GM21576 (cell line): Measurements from ENCODE around the gene CHAC1.
"Not testable (repeated sequence)": the region's sequence is repeated elsewhere in the genome, so short reads cannot be mapped to it uniquely, and the experiment has no call there.

ENCODE experiments used
- ATAC-seq: cut with Tn5 transposase; IDR thresholded peaks from one replicate; pipeline ENCODE4 v1.9.1; 2021; ENCODE audit warnings: mild to moderate bottlenecking, moderate library complexity; ENCODE audit not compliant: unreplicated experiment

The CHAC1 gene

DNA sequence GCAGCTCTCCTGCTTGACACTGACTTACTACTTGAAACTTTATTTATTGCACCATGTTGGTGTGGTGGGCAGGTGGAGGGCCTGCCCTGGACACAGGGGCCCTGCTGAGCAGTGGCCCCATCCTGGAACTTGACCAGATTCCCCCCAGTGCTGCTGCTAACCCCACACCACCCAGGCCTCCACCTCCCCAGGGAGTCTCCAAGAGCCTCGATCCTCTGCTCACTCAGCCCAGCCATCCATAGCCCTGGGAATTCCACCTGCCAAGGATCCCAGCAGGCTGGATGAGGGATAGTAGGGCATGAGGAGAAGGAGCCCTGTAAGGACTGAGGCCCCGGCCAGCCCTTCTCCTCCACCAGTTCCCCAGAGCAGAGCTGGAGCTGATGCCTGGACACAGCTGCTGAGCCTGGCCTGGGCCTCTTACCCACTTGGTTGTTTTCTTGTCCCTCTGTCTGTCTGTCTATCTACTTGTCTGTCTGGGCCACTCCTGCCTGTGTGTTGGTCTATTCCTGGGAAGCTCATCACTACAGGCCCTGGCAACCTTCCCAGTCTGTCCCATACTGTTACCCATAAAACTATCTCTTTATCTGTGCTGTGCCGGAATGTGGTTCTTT is 2.8 kb downstream of the CHAC1 start:
- ATAC-seq, result no peak

DNA sequence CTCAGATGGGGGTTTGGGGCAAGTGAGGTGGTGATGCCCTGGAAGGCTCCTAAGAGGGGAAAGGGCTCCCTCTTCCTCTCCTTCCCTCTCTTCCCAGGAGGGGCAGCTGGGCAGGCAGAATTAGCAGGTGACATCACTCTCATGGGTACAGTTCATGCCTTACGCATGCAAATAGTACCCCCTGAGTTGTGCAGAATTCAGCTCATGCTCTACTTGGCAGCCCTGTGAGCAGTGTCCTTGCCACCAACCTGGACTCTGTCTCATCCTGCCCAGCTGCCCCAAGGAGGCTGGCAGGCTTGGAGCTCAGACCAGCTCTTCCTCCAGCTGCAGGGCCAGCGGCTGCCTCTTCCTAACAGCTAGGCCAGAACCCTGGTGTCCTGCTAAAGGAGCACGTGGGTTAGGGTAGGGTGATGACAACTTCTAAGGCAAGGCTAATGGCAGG is 3.3 kb downstream of the CHAC1 start:
- no peak for ATAC-seq

DNA sequence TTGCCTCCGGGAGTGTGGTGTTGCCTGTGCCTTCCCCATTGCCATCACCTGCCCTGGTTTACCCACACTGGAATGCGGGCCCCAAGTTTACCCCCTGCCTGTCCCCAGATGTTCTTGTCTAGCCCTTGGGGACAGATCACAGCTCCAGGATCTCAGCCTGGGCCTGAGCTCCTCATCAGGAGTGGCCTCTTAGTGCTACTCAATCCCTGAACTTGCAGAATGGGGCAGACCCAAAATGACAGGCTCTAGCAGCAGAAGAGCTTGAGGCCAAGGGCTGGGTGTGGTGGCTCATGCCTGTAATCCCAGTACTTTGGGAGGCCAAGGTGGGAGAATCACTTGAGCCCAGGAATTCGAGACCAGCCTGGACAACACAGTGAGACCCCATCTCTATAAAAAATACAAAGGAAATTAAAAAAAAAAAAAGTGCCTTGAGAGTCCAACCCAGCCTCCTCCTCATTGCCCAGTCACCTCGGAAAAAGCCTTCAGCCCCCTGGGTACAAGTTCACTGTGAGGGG is 3.8 kb downstream of the CHAC1 start:
- ATAC-seq, result no peak

DNA sequence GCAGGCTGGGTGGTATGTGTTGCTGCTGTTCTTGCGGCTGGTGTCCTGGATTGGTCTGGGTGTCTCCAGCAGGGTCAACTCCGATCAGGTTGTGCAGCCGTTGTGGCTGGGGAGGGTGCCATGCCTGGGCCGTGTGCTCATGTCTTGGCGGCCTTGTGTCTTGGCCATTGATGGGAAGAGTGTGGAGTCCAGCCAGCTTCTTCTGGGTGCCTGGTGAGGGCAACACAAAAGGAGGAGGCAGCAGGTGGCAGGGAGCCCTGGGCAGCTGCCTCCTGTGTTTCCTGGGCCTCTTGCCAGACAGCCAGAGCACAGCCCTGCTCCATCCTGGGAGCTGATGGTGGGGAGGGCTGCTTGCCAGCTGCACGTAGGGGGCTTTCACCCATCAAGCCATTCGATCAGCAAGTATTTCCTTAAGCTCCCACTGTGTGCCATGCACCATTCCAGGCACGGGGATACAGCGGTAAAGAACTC is 4.3 kb downstream of the CHAC1 start:
- no peak for ATAC-seq

DNA sequence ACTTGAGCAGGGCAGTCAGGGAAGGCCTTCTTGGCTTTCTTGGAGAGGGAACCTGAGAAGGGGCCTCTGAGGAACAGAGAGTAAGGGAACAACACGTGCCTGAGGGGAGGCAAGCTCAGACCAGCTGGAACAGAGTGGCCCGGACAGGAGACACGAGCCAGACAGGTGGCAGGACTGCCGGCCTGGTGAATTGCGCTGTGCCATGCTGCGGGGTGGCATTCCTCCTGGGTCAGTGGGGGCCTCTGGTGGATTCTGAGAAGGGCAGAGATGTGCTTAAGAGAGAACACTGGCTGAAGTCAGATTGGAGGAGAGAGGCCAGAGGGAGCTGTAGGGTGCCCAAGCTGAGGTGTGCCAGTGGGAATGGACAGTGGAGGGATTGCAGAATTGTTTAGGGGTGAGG is 4.9 kb downstream of the CHAC1 start:
- ATAC-seq, result no peak

DNA sequence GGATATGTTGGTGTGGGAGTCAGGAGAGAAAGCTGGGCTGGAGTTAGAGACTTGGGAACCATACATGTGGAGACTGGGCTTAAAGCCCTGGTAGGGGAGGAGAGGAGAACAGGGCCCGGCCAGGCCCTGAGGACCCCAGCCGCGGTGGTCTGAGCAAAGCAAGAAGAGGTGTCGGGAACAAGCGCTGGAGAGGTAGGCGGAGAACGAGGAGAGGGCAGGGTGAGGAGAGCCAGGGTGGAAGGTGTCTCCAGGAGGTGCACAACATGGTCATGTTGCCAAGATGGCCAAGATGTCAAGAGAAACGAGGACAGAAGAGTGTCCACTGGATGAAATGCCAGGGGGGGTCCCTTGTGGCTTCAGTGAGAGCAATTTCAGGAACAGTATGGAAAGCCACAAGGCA is 5.5 kb downstream of the CHAC1 start:
- no peak for ATAC-seq

DNA sequence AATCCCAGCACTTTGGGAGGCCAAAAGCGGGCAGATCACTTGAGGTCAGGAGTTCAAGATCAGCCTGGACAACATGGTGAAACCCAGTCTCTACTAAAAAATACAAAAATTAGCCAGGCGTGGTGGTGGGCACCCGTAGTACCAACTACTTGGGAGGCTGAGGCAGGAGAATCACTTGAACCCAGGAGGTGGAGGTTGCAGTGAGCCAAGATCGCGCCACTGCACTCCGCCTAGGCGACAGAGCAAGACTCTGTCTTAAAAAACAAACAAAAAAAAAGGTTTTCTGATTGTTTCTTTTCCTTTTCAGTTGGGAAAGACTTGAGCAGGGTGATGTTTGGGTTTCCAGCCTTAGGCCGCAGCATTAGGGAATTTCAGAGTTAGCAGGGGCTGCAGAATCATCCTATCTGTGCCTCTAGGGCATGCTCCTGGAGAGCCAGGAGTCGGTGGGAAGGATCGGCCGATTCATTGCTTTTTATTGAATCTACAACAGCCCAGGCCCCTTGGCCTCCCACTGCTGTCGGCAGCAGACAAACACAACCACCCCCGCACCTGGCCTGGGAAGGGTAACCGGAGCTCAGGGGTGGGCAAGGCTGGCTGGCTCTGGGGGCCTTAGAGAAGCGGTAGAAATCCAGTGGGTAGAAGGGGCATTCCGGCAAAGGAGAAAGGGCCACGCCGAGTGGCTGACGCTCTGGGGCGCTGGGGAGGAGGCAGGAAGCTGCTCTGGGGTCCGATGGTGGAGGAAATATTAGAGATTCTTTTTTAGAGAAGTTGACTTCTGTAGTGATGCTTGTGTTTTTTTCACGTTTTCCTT is 6.3 kb downstream of the CHAC1 start:
- no peak for ATAC-seq

DNA sequence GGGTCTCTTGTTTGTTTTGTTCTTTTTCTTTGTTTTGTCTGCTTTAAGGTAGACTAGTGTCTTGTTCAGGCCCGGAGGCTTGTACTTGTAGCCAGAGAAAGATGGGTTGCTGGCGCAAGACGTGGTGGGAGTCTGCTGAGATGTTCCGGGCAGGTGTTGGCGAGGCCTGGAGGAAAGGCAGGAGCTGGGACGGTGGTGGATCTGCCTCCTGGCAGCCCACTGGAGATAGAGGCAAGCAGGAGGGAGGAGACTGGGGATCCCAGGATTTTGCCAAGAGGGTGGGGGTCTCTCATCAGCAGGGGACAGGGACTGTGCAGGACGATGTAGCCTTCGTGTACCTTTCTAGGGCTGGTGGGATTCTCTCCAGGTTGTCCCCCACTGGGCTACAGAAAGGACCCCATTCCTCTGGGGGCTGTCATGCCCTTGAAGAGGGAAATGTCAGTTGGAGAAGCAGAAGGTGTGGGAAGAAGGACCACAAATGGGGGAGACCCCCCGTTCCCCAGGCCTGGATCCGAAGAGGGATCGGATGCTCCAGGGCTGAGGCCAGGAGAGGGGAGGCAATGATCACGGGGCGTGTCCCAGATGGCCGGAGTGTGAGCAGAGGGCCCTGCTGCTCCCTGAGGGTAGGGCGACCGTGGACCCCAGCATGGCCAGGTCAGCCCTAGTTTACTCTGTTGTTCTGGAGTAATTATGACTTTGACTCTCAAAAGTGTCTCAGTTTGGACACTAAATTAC is 7.0 kb downstream of the CHAC1 start:
- no peak for ATAC-seq

DNA sequence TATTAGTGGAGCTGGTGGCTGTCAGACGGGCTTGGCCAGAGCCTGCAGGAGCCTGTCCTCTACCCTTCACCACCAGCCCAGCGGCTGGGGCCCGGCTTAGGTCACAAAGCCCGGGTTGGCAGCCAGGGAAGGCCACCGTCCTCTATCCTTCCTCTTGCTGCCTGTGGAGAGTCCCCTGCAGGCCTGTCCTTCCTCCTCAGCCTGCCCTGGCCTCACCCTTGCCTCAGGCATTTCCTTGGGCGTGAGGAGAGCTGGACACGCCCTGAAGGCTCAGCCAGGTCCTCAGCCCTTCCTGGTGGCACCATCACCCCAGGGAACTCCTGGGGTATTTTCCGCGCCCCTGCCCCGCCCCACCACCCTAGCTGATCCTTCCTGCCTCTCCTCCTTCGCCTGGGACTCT is 7.7 kb downstream of the CHAC1 start:
- ATAC-seq, result no peak

DNA sequence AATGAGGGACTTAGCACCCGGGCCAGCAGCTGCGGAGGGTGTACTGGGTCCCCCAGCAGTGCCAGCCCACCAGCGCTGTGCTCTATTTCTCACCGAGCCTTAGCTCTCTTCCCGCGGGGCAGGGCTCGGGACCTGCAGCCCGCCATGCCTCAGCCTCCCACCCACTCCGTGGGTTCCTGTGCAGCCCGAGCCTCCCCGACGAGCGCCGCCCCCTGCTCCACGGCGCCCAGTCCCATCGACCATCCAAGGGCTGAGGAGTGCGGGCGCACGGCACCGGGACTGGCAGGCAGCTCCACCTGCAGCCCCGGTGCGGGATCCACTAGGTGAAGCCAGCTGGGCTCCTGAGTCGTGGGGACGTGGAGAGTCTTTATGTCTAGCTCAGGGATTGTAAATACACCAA is 8.5 kb downstream of the CHAC1 start:
- ATAC-seq, result not testable (repeated sequence)

DNA sequence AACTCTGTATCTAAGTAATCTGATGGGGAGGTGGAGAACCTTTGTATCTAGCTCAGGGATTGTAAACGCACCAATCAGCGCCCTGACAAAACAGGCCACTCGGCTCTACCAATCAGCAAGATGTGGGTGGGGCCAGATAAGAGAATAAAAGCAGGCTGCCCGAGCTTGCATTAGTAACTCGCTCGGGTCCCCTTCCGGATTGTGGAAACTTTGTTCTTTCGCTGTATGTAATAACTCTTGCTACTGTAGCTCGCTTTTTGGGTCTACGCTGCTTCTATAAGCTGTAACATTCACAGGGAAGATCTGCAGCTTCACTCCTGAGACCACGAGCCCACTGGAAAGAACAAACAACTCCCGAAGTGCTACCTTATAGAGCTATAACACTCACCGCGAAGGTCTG is 9.0 kb downstream of the CHAC1 start:
- ATAC-seq, result not testable (repeated sequence)

DNA sequence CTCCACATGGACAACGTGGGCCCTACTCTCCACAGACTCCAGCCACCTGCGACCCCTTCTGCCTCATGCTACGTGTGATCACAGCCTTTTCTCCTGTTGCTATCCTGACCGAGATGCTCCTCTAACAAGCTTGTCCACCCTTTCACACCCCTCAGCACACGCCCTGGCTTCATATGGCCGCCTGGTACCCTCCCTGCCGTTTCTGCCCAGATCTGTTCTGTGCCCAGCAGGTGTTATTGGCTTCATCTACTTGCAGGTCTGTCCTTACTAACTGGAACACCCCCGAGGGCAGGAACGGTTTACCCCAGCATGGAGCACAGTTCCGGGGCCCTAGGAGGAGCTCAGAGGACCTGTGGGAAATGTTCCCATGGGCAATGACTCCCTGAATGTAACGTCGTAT is 9.9 kb downstream of the CHAC1 start:
- ATAC-seq, result no peak

DNA sequence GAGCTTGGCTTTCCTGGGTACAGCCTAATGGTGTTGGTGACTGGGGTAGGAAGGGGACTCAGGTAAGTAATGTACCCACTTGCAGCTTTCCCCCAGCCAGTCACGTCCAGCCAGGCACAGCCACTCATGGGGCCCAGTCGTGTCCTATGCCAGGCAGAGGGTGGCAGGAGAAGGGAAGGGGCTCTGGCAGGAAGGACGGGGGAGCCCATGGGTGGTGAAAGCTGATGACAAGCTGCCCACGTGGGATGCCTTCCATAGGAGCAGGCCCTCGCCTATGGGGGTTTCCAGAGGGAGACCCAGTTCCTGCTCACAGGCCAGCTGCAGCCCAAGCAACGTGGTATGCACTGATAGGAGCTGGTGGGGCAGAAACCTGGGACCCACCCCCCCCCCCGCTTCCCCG is 10.7 kb downstream of the CHAC1 start:
- ATAC-seq, result no peak

DNA sequence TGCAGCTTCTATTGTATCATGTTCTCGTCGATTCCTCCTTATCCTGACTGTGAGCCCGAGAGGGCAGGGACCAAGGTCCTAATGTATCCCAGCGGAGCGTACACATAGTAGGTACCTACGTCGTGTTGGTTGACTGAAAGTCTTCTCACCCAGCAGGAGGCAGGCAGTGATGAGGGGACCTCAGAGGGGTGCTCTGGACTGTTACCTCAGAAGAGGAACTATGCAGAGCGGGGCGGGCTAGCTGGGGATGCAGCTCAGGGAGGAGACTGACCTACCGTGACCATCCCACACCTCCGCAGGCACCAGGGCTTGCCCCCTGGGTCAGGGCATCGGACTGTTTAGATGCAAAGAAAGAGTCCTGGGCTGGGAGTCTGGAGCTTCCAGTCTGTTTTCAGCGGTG is 11.4 kb downstream of the CHAC1 start:
- no peak for ATAC-seq

DNA sequence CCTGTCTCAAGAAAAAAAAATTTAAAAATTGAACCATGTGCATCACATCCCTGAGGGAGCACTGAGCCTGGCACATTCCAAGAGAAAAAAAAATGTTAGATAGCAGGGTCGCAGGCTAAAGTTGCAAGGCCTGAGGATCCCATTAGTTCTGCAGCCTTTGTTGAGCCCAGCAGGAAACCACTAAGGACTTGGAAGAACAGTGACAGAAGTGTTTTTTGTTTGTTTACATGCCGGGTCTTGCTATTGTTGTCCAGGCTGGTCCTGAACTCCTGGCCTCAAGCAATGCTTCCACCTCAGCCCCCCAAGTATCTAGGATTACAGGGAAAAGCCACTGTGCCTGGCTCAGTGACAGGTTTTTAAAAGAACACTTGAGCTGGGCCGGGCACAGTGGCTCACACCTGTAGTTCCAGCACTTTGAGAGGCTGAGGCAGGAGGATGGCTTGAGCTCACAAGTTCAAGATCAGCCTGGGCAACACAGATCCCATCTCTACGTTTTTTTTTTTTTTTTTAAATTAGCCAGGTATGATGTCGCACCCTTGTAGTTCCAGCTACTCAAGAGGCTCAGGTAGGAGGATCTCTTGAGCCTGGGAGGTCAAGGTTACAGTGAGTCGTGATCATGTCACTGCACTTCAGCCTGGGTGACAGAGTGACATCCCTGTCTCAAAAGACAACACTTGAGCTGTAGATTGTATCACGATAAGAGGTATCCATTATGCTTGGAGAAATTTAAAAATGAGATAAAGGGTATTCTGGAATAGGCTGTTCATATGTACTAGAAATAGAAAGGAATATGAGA is 15.2 kb downstream of the CHAC1 start:
- ATAC-seq, result no peak

DNA sequence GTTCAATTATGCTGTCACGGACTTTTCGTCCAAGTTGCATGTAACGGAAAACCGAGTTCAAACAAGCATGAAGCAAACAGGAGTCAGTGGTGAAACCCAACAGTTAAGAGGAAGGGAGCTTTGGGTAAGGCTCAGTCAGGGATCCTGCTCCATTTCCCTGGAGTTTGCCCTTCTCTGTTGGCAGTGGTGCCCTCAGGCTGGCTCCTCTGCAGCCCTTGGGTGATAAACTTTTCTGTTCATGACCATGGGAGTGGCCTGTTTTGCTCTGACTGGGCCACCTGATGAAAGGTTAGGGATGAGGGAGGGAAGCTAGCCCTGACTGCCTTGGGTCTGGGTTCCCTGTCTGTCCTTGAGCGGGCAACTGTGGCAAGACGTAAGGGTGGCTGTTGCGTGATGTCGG is 16.1 kb downstream of the CHAC1 start:
- ATAC-seq, result no peak

DNA sequence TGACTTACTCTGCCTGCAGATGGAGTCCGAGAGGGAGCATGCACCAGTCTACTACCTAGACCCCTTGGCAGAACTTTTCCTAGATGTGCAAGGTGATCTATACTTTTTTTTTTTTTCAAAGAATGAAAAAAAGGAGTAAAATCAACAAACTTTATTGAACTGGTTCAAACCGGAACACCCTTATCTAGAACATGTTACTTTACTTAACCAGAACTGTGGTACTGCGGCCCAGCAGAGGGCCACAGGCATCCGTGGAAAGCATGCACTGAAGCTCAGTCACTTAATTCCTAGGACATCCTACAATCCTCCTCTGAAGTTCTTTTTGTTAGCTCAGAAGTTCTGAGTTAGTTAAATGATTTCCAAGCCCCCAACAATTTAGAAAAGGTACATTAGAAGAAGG is 21.6 kb downstream of the CHAC1 start:
- no peak for ATAC-seq

DNA sequence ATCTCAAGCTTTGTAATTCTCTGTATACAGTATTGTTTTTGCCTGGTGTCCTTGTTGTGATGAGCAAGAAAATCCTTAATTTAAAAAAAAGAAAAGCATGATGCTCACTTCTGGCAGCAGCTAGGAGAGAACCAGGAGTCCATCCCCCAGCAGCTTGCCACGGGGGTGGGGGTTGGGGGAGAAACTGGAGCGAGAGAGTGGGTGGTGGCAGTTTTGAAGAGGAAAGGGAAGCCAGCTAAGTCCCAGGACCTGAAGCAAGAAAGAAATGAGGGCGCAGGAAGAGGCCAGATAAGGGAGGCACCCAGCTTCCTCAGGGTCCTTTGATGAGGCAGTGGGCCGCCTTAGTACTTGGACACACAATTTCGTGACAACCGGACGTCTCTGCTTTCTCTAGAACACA is 23.5 kb downstream of the CHAC1 start:
- no peak for ATAC-seq

DNA sequence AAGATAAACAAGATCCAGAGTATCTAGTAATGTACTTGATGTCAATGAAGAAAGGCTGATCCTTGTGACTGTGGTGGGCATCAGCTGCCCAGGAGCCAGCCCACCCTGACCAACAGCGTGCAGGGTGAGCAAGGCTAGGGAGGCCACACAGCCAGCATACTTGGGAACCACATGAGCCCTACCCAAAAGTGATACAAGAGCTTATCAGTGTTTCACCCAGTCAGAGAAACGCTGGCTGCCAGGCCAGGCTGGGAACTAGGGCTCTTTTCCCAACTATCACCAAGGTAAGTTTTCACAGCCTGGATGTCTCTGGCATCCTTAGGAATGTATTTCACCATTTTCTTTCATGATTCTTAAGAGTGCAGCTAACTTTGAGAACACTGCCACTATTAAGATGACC is 24.9 kb downstream of the CHAC1 start:
- ATAC-seq, result no peak

DNA sequence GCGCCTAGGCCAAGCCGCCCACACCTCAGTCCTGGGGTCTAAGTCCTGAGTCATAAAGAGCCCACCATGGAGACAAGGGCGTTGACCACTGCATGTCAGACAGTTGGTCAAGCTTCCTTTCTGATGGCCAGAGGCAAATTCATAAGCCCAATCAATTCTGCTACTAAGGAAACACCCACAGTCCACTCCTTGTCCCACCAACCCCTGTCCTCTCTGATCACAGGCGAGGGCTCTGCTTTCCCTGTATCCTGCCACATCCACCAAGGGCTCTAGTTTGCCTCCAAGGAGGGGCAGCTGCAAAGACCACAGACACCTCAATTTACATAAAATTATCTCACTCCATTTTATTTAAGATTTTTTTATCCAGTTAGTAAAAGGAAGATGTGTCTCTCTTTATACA is 25.3 kb downstream of the CHAC1 start:
- ATAC-seq, result no peak

DNA sequence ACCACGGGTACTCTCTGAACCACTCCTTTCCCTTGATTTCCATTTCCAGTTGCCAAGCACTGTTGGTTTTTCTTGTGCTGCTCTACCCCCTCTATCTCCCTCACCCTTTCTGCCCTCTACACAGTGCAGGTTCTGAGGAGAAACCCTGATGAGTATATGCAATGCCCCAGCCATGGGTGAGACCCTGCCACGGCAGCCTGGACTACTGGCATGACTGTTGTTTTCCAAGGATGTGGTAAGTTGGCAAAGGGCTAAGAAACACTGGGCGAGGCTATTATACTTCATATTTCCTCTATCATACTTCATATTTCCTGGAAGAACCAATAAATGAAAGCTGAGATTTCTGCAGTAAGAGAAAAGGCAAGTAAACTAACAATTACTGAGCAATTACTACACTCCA is 27.9 kb downstream of the CHAC1 start:
- no peak for ATAC-seq
